Stimulated activated CD8-positive, alpha-beta memory T cell treated with anti-CD3 and anti-CD28 coated beads, Interleukin-2, amount 100 ng/mL, for 48 hours (primary cell): ENCODE data around the gene MAGI3.
A peak's percentile ranks its signal among the peaks of the same experiment; 100 is the strongest.

Experiments used
- DNase-seq, 2 donors: peaks; one replicate each; pipeline ENCODE4 v3.0.0-alpha.2; 2020; ENCODE audit warnings: low read depth in 2 of 2

The MAGI3 gene

GRCh38 chr1:113389953-113390834, at the start of gene MAGI3:
Gene MAGI3, plus strand, starts transcription at chr1:113390515. Its CDS starts 519 bp downstream, at chr1:113391034.
- DNase-seq, result peak; percentile 90 to 94

- no peak for DNase-seq
Observed at GRCh38 chr1:113353580-113353979, 36.7 kb upstream of the MAGI3 start.

- DNase-seq, result no peak
Observed at GRCh38 chr1:113363935-113364334, 26.4 kb upstream of the MAGI3 start.

- DNase-seq, result no peak
Observed at GRCh38 chr1:113369040-113369439, 21.3 kb upstream of the MAGI3 start.

- no peak for DNase-seq
Observed at GRCh38 chr1:113369699-113370098, 20.6 kb upstream of the MAGI3 start.

GRCh38 chr1:113370868-113371267, 19.4 kb upstream of the MAGI3 start:
- no peak for DNase-seq

GRCh38 chr1:113372546-113372945, 17.8 kb upstream of the MAGI3 start:
- DNase-seq, result no peak

- DNase-seq, result no peak
Observed at GRCh38 chr1:113373644-113374043, 16.7 kb upstream of the MAGI3 start.

GRCh38 chr1:113375878-113376277, 14.4 kb upstream of the MAGI3 start:
- DNase-seq, result no peak

- no peak for DNase-seq
Observed at GRCh38 chr1:113380075-113380474, 10.2 kb upstream of the MAGI3 start.

- no peak for DNase-seq
Observed at GRCh38 chr1:113388017-113388620, 2.2 kb upstream of the MAGI3 start.

GRCh38 chr1:113388621-113389358, 1.5 kb upstream of the MAGI3 start:
- no peak for DNase-seq

GRCh38 chr1:113389359-113389952, 859 bp upstream of the MAGI3 start:
- no peak for DNase-seq

GRCh38 chr1:113390871-113391648, 745 bp downstream of the MAGI3 start:
- peak; percentile 19 to 26 for DNase-seq

GRCh38 chr1:113391649-113392271, 1.4 kb downstream of the MAGI3 start:
- no peak for DNase-seq

- DNase-seq, result no peak
Observed at GRCh38 chr1:113392541-113393128, 2.3 kb downstream of the MAGI3 start.

GRCh38 chr1:113394043-113394862, 3.9 kb downstream of the MAGI3 start:
- no peak for DNase-seq

GRCh38 chr1:113394863-113395259, 4.5 kb downstream of the MAGI3 start:
- DNase-seq, result no peak

GRCh38 chr1:113396102-113396501, 5.8 kb downstream of the MAGI3 start:
- no peak for DNase-seq

GRCh38 chr1:113396585-113396984, 6.3 kb downstream of the MAGI3 start:
- DNase-seq, result no peak
